ENCODE measurements around the gene TLR5.
"Not testable (repeated sequence)": the region's sequence is repeated elsewhere in the genome, so short reads cannot be mapped to it uniquely, and the experiment has no call there.

Gene TLR5, protein sequence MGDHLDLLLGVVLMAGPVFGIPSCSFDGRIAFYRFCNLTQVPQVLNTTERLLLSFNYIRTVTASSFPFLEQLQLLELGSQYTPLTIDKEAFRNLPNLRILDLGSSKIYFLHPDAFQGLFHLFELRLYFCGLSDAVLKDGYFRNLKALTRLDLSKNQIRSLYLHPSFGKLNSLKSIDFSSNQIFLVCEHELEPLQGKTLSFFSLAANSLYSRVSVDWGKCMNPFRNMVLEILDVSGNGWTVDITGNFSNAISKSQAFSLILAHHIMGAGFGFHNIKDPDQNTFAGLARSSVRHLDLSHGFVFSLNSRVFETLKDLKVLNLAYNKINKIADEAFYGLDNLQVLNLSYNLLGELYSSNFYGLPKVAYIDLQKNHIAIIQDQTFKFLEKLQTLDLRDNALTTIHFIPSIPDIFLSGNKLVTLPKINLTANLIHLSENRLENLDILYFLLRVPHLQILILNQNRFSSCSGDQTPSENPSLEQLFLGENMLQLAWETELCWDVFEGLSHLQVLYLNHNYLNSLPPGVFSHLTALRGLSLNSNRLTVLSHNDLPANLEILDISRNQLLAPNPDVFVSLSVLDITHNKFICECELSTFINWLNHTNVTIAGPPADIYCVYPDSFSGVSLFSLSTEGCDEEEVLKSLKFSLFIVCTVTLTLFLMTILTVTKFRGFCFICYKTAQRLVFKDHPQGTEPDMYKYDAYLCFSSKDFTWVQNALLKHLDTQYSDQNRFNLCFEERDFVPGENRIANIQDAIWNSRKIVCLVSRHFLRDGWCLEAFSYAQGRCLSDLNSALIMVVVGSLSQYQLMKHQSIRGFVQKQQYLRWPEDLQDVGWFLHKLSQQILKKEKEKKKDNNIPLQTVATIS

DNA sequence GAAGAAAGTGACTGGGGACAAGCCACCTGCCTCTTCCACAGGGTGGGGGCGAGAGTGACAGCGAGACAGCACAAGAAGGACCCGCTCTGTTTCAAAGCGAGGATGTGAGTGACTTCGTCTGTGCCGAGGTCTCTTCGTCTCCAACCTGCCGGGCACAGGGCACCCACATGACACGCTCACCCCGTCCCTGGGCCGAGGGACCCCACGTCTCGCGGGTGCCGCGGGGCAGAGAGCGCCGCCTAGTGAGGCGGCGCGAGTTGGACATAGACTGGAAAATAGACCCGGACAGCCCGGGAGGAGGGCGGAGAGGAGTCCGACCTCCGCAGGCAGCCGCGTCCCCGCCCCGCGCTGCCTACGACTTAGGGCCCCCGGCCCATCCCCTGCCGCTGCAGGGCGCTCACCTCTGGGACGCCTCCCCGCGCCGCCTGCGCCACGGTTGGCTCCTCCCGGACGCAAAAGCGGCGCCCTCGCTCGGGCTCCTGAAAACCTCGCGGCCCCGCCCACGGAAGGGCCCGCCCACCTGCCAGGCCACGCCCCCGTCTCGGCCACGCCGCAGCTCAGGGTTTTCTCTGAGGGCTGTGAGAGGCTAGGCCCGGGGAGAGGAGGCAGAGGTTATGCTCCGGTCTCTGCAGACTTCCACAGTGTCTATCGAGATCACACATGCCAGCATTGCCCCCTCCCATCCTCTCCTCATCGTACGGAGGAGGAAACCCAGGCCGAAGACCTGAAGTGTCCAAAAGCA is at the start of gene TLR5:
Gene TLR5, minus strand, starts transcription at position 454 of the 742 bp plus-strand sequence. CDS start 30,217 bp downstream, outside the sequence.
- peak; percentile 83 for DNase-seq

DNA sequence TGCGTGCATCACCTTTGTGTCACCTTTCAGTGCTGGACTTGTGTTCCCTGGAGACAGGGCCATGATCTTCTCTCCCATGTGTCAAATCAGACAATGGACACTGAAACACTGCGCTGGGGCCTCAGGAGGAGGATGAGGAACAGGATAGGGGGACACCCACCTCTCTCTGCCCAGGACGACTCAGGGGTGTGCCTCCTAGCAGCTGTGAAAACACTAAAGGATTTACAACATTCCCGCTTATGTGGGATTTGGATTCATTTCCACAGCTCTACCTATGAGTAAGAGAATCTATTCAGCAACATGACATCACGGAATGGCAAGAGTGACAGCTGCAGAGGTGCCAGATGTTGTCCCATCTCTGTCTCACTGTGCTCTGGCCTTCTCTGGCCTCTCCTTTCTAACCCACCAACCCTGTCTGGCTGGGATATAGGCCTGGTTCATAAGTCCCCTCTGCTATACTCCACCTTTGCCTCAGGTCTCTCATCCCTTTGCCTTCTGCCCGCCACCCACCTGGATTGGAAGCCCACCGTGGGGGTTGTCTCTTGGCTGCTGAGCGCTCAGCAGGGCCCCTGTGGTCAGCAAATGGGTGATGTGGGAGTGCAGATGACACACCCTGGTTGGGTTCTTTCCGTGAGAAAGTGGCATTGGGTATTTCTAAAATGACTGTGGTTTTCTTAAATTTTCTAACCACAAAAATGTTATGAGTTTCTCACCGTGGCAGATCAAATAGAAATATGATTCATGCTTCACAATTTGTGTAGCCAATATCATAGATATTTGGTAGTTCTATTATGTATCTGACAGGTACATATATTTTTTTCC is 47.1 kb upstream of the TLR5 start:
- DNase-seq: no peak

DNA sequence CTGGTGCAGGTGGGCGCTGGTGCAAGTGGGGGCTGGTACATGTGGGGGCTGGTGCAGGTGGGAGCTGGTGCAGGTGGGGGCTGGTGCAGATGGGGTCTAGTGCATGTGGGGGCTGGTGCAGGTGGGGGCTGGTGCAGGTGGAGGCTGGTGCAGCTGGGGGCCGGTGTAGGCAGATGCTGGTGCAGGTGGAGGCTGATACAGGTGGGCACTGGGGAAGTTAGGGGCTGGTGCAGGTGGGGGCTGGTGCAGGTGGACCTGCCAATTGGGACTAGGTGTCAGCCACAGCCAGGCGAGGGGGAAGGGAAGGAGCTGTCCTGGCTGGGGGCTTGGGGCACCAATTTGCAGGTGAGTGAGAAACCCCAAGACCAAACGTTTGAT is 46.5 kb upstream of the TLR5 start:
- DNase-seq: no peak

DNA sequence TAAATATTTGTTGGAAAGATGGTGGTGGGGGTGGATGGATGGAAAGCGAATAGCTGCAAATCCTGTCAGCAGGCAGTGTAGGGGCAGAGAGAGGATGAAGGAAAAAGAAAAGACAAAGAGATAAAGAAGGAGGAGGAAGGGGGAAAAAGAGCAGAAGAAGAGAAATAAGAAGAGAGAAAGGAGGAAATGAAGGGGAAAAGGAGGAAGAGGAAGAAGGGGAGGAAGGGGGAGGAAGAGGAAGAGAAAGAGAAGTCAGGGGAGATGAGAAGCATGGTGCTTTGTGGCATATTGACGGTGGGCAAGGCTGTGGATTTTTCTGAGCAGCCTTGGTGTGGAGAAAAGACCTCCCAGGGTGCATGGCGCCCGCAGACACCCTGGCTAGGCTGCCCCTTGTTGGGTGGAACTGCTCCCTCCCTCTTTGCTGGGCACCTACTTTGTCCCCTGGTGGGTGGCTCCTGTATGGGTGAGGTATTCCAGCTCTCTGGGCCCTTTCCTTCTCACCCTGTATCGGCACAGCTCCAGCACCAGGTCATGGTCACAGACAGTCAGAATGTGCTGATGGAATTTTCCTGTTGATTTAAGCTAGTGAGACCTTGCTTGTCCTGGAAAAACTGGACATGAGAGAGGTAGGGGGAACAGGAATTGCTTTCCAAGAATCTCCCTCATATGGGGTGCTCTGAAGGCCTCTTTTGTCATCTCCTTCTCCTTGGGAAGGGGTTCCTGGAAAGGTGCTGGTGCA is 45.7 kb upstream of the TLR5 start:
- no peak for DNase-seq

DNA sequence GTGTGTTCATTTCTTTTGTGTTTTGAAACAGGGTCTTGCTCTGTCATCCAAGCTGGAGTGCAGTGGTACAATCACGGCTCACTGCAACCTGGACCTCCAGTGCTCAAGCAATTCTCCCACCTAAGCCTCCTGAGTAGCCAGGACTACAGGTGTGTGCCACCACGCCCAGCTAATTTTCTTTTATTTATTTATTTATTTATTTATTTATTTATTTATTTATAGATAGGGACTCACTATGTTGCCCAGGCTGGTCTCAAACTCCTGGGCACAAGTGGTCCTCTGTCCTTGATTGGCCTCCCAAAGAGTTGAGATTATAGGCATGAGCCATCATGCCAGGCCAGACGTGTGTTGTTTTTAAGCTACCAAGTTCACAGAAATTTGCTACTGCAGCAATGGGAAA is 43.8 kb upstream of the TLR5 start:
- DNase-seq: no peak

DNA sequence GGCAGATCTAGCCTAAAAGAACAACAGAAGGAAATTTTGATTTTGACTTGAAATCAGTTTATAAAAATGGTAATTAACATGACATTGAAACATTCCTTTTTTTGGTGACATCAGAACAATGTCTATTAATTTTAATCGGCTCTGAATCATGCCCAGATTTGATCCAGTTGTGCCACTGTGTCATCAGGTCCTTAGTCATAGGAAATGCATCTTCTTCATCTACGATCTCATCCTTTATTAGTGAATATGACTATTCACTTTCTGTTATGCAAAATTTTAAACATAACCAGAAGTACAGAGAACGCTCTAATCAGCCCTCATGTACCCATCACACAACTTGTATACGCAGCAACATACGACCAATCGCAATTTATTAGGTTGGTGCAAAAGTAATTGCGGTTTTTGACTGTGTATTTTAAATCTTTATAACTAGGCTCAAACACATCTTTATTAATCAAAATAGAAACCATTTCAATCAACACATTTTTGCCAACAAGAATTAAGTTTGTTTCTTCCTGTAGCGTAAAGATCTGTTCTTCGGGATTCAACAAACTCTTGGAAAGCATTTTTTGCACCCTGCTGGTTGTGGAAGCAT is 40.3 kb upstream of the TLR5 start:
- no peak for DNase-seq

DNA sequence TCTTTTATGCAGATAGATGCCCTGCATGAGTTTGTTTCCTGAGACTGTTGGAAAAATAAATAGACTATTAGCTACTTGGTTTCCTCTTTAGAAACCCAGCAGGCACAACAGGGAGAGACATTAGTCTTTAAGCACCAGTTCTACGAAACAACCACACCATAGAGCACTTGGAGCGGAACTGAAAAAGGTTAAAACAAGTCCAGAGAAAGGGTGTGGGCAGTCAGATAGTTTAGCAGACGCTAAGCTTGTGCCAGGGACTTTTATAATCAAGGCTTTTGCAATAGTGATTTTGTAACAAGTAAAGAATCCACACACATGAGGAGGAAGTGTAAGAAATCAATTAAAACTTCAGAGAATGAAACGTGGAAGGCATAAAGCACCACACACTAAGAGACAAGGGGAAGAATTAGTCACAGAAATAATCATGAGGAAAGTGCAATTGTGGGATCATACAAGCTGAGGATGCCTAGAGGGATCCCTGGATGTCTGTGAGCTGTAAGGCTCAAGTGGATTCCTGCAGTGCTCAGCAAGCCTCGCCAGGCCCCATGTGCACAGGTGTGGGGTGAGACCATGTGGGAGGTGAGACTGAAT is 37.8 kb upstream of the TLR5 start:
- peak; percentile 39 for DNase-seq

DNA sequence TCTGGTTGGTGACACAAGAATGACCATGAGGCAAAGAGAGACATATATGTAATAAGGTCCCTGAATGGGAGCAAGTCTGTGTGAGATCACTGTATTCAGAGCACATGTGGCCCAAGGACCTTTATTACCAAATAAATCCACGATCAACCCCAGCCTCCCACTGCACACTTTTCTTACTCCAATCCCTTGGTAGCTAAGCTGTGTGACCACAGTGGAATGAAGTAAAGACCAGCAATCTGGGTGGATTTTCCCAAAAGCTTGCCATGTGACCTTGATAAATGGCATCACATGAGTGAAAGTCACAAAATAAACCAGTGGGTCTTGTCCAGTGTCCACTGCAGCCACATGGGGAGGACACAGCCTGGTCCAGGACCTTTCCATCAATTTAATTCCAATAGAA is 36.7 kb upstream of the TLR5 start:
- no peak for DNase-seq

DNA sequence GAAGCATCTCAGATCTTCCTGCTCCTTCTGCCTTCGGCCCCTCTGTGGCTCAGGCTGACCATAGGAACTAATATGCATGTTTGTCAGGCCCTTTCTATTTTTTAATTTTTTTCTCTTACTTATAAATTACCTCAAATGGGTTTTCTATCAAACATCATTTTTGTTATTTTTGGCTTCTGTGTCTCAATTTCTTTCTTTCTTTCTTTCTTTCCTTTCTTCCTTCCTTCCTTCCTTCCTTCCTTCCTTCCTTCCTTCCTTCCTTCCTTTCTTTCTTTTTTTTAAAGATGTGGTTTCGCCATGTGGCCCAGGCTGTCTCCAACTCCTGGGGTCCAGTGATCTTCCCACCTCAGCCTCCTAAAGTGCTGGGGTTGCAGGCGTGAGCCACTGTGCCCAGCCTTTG is 36.2 kb upstream of the TLR5 start:
- no peak for DNase-seq

DNA sequence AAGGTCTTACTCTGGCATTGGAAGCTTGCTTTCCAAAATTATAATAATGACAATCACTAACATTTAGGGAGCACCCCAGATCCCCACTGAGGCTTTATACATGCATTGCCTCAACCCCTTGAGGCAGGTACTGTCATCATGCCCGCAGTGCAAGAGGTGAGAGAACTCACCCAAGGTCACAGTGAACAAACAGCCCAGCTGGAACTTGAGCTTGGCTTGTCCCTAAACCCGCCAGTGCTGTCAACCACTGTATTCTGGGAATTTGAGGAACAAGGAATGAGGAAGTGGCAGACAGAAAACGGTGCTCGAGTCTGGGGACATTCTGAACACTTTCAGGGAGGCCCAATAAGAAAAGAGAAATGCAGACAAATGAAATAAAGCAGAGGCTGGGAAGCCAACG is 34.6 kb upstream of the TLR5 start:
- DNase-seq: no peak

DNA sequence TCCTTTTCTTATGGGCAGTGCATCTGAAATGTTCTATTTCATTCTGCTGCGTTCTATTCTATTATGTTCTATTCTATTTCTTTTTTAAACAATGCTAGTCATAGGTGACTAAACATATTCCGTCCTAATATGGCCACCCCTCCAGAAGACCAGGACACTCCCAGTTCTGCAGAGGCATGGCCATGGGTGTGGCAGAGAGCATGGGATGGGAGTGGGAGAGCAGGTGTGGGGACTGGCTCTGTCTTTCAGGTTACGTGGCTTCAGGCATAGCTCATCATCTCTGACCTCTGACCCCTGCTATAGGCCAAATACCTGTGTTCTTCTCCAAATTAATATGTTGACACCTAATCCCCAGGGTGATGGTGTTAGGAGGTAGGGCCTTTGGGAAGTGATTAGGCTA is 33.4 kb upstream of the TLR5 start:
- no peak for DNase-seq

DNA sequence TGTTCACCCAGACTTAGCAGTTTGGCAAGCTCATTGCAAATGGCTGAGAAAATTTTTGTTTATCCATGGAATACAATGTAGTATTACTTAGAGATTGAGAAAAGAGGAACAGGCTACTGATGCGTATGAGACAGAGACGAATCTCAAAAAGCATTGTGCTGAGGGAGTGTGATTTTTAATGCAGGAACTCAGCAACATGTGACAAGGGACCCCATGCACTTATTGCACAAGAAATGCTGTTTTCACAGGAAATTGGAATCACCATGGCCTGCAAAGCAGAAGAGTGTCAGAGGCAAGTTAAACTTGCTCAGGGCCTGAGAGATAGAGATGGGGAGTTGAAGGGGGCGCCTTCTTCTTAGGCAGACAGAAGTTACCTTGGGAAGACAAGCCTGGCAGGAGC is 32.6 kb upstream of the TLR5 start:
- DNase-seq: peak; percentile 29

DNA sequence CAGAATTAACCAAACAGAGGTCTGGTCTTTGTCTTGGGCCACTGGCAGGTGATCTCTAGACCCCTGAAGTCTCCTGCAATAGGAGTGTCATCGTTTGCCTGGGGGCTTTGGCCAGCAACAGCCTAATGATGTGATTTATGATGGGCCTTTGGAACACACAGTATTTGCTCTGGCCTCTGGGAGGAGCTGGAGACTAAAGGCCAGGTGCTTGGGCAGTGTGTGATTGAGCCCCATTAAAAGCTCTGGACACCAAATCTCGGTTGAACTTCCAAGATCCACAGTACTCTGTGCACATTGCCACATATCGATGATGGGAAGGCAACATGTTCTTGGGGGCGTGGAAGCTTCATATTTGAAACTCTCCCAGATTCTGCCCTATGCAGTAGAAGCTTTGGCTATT is 32.0 kb upstream of the TLR5 start:
- DNase-seq: no peak

DNA sequence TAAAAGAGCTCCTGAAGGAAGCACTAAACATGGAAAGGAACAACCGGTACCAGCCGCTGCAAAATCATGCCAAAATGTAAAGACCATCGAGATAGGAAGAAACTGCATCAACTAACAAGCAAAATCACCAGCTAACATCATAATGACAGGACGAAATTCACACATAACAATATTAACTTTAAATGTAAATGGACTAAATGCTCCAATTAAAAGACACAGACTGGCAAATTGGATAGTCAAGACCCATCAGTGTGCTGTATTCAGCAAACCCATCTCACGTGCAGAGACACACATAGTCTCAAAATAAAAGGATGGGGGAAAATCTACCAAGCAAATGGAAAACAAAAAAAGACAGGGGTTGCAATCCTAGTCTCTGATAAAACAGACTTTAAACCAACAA is 26.4 kb upstream of the TLR5 start:
- DNase-seq: not testable (repeated sequence)

DNA sequence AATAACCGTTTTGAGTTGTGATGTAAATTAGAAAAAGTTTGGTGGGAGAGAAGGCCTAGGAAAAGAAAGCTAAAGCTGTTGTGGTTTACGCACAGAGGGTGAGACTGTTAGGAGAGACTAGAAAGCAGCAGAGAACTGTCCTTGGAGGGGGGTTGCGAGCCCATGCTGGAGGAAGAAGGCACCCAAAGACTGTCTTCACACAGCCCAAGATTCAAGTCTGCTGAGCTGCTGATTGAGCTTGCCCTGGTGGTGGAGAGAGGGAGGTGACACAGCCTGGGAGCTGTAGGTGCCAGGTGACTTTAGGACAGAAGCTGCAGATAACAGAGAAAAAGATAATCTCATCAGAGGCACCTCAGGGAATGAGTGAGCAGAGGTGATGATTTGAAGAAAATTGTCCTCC is 18.3 kb upstream of the TLR5 start:
- no peak for DNase-seq

DNA sequence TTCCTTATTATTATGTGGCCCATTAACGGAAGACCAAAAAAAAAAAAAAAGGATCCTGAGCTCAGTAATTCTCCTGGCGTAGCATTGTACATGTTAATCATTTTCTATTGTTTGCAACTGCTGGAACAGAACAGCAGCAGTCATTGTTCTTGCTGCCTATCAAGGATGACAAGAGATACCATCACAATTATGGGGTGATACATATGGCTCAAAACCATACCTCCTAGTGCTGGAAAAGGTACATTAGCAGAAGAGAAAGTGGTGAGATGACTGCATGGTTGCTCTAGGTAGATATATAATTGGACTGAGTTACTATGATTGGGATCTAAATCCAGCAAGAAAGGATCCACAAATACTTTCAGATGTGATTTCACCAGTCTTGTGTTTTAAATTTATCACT is 13.3 kb upstream of the TLR5 start:
- no peak for DNase-seq

DNA sequence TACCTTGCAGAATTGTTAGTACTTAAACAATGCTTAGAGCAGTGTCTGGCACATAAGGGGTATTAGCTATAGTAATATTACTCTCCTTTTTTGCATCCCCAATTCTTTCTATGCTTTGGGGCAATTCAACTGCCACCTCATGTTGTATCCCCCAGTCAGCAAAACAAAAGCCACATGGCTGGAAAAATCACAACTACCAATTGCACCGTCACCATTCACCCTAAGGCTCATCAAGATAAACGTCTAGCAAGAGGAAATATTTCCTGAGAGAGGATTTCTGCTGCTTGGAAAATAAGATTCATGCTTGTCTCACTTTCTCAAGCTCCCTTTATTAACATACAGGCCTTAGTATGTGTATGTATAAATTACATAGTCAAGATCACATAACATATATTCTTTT is 12.1 kb upstream of the TLR5 start:
- DNase-seq: no peak

DNA sequence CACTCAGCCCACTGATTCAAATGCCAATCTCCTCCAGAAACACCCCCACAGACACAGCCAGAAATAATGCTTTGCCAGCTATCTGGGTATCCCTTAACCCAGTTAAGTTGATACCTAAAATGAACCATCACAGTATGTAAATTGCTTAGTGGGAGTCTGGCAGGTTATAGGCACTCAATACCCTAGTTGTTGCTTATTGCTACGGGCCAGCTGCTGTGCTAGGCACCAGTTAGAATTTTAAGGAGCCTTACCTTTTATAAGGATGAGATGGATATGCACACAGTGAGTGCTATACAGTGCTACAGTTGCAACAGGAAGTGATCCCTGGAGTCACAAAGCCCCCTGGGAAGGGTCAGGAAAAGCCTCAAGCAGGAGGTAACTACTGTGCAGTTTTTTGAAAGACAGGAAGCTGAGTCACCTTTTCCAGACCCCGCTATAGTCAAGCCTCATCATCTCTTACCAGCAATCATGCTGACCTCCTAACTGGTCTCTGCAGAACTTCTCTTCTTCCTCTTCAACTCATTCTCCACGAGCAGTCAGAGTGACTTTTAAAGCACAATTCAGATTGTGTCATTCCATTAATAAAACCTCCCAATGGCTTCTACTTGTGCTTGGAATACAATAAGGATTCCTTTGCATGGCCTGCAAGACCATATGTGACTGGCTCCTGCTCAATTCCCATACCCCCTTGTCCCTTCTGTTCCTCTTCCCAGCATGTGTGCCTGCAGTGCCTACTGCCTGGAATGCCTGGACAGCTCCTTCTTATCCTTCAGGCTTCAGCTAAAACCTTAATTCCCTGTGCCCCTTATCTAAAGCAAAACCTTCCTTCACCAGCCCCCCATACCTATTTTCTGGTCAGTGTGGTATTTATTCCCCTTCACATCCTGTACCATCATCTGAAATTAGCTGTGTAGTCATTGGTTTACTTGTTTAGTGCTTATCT is 10.4 kb upstream of the TLR5 start:
- DNase-seq: peak; percentile 18

DNA sequence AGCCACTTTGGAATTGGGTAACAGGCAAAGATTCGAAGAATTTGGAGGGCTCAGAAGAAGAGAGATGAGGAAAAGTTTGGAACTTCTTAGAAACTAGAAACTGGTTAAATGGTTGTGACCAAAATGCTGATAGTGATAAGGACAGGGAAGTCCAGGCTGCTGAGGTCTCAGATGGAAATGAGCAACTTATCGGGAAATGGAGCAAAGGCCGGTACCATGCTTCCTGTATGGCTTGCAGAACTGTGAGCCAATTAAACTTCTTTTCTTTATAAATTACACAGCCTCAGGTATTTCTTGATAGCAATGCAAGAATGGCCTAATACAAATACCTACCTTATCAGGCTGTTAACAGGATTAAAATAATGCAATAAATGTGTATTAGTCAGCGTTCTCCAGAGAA is 9.4 kb upstream of the TLR5 start:
- no peak for DNase-seq

DNA sequence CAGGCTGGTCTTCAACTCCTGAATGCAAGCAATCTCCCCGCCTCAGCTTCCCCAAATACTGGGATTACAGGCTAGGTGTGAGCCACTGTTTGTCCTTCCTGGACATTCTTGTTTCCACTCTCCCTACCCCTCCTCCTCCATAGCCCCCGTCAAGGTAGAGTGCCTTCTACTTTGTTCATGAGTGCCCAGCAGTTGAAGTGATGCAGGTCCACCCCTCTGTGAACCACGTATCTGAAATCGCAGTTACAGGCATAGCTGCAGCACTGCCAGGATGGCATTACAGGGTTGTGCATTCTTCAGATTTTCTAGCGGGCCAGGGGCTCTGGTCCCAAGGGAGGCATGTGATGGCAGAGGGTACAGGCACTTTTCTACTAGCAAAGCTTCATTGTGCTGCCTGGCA is 7.4 kb upstream of the TLR5 start:
- DNase-seq: no peak
